IPS-18a (cell line): ENCODE data around the gene MSRB1.
A peak's percentile ranks its signal among the peaks of the same experiment; 100 is the strongest.
"Not testable (repeated sequence)": the region's sequence is repeated elsewhere in the genome, so short reads cannot be mapped to it uniquely, and the experiment has no call there.

Source experiments
- H3K27ac ChIP-seq: one replicate; pipeline ENCODE4 v1.5.1; 2013; ENCODE audit warnings: low read length
- H3K27me3 ChIP-seq: one replicate; pipeline ENCODE4 v1.6.1; 2013; ENCODE audit warnings: mild to moderate bottlenecking, low read length; ENCODE audit not compliant: control insufficient read depth, insufficient read depth
- H3K36me3 ChIP-seq: one replicate; pipeline ENCODE4 v1.6.1; 2013; ENCODE audit warnings: low read depth, low read length; ENCODE audit not compliant: control insufficient read depth
- H3K4me1 ChIP-seq: one replicate; pipeline ENCODE4 v1.6.1; 2013; ENCODE audit warnings: low read depth, low read length; ENCODE audit not compliant: control insufficient read depth
- H3K4me3 ChIP-seq: one replicate; pipeline ENCODE4 v1.5.1; 2013; ENCODE audit warnings: low read length
- H3K9ac ChIP-seq: one replicate; pipeline ENCODE4 v1.6.1; 2013; ENCODE audit warnings: mild to moderate bottlenecking, low read length, moderate library complexity
- H3K9me3 ChIP-seq: one replicate; pipeline ENCODE4 v1.6.1; 2013; ENCODE audit warnings: low read depth, low read length; ENCODE audit not compliant: control insufficient read depth

MSRB1 gene

GRCh38 chr16:1941162-1942046 lies 1.6 kb downstream of the MSRB1 start:
- Histone ChIP-seq H3K27me3 (no peaks in the 10 kb centered on the region), H3K27ac (no peak overlapping the region), H3K4me3 (no peak overlapping the region), H3K36me3 (peaks cover 12% of the 10 kb centered on the region), H3K9ac (no peak overlapping the region), H3K9me3 (no peaks in the 10 kb centered on the region), H3K4me1 (no peaks in the 10 kb centered on the region)

DNA sequence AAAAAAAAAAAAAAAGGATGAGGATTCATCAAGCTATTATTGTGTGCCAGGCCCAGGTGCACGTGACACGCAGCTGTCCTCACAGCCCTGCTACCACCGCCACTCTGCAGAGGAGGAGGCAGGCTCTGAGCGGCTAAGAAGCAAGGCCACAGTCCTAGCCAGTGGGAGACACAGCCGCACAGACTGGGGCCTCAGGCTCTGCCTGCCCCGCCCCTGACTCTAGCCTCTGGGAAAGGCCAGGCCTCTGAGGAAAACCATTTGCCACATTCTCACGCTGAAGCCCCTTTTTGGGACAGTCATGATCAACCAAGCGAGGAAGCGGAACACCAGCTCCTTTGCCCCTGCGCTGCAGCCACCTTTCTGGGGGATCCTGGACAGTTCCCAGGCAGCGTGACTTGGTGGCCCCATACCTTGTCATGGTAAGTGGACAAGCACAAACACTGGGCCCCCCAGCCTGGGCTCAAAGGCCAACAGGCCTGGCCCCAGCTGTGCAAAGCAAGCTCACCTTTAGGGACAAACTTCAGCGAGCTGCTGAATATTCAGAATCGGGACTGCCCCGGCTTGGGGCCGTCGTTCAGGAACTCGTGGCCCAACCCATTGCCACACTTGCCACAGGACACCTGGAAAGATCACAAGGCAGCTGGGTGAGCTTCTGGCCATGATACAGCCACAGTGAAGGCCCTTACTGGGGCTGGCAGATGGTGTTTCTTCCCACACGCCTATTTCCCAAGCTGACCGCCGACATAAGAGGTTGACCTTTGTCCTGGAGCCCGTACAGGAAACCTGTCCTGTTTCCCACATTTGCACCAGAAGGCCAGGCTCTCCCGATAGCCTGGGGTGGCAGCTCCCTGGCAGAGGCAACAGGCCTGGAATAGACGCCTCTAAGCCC lies 2.5 kb downstream of the MSRB1 start:
- Histone ChIP-seq H3K4me3 (no peak overlapping the region), H3K27me3 (no peaks in the 10 kb centered on the region), H3K36me3 (peaks cover 12% of the 10 kb centered on the region), H3K9ac (no peak overlapping the region), H3K4me1 (no peaks in the 10 kb centered on the region), H3K27ac (no peak overlapping the region), H3K9me3 (no peaks in the 10 kb centered on the region)

- H3K27me3 ChIP-seq, H3K4me1 ChIP-seq, H3K27ac ChIP-seq, H3K4me3 ChIP-seq, H3K9ac ChIP-seq, H3K9me3 ChIP-seq: not testable (repeated sequence)
- peaks cover 12% of the 10 kb centered on the region for H3K36me3 ChIP-seq
Measured at GRCh38 chr16:1939833-1940232, 3.2 kb downstream of the MSRB1 start.

GRCh38 chr16:1938910-1939309 lies 4.1 kb downstream of the MSRB1 start:
- no peak overlapping the region for H3K9ac ChIP-seq

GRCh38 chr16:1938316-1938715 lies 4.7 kb downstream of the MSRB1 start:
- no peak overlapping the region for H3K27ac ChIP-seq
- H3K9ac ChIP-seq = no peak overlapping the region
- no peaks in the 10 kb centered on the region for H3K27me3 ChIP-seq
- H3K4me3 ChIP-seq = no peak overlapping the region
- no peaks in the 10 kb centered on the region for H3K9me3 ChIP-seq
- H3K4me1 ChIP-seq = no peaks in the 10 kb centered on the region
- H3K36me3 ChIP-seq = peaks cover 12% of the 10 kb centered on the region

More at GRCh38 chr16:1938910-1939309, 4.1 kb downstream of the MSRB1 start:
- Histone ChIP-seq H3K27ac (no peak overlapping the region), H3K9me3 (no peaks in the 10 kb centered on the region), H3K36me3 (peaks cover 12% of the 10 kb centered on the region), H3K4me1 (no peaks in the 10 kb centered on the region), H3K27me3 (no peaks in the 10 kb centered on the region), H3K4me3 (no peak overlapping the region)

- Histone ChIP-seq H3K27ac (no peak overlapping the region), H3K27me3 (no peaks in the 10 kb centered on the region), H3K9ac (no peak overlapping the region), H3K36me3 (peaks cover 12% of the 10 kb centered on the region), H3K9me3 (no peaks in the 10 kb centered on the region), H3K4me1 (no peaks in the 10 kb centered on the region), H3K4me3 (no peak overlapping the region)
Measured at GRCh38 chr16:1936945-1937479, 6.0 kb downstream of the MSRB1 start.

GRCh38 chr16:1933097-1933661 lies 9.8 kb downstream of the MSRB1 start:
- H3K9ac ChIP-seq = no peak overlapping the region

GRCh38 chr16:1932050-1933028 lies 10.7 kb downstream of the MSRB1 start:
- no peak overlapping the region for H3K27ac ChIP-seq
- H3K36me3 ChIP-seq = no peaks in the 10 kb centered on the region
- no peak overlapping the region for H3K9ac ChIP-seq
- no peaks in the 10 kb centered on the region for H3K9me3 ChIP-seq
- no peak overlapping the region for H3K4me3 ChIP-seq
- no peaks in the 10 kb centered on the region for H3K4me1 ChIP-seq
- peaks cover 13% of the 10 kb centered on the region for H3K27me3 ChIP-seq

More at GRCh38 chr16:1933097-1933661, 9.8 kb downstream of the MSRB1 start:
- Histone ChIP-seq H3K4me3 (no peak overlapping the region), H3K27me3 (peaks cover 13% of the 10 kb centered on the region), H3K36me3 (no peaks in the 10 kb centered on the region), H3K9me3 (no peaks in the 10 kb centered on the region), H3K4me1 (no peaks in the 10 kb centered on the region), H3K27ac (no peak overlapping the region)

DNA sequence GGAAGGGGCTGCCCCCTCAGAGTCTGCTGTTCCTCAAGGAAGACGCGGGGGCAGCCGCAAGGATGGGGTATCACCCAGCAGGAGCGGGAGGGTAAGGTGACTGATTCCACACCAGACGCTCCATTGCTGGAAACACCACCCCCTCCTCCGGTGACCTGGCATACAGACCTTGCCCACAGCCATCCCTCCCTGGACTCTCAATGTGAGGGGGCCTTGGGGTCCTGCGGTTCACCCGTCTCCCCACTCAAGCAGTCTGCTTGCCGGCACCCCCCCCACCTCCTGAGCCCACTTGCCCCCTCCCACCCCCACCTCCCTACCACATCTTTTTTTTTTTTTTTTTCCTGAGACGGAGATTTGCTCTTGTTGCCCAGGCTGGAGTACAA lies 12.7 kb downstream of the MSRB1 start:
- Histone ChIP-seq H3K27me3 (peaks cover 13% of the 10 kb centered on the region), H3K36me3 (no peaks in the 10 kb centered on the region), H3K27ac (no peak overlapping the region), H3K9ac (no peak overlapping the region), H3K4me1 (no peaks in the 10 kb centered on the region), H3K9me3 (no peaks in the 10 kb centered on the region), H3K4me3 (no peak overlapping the region)

DNA sequence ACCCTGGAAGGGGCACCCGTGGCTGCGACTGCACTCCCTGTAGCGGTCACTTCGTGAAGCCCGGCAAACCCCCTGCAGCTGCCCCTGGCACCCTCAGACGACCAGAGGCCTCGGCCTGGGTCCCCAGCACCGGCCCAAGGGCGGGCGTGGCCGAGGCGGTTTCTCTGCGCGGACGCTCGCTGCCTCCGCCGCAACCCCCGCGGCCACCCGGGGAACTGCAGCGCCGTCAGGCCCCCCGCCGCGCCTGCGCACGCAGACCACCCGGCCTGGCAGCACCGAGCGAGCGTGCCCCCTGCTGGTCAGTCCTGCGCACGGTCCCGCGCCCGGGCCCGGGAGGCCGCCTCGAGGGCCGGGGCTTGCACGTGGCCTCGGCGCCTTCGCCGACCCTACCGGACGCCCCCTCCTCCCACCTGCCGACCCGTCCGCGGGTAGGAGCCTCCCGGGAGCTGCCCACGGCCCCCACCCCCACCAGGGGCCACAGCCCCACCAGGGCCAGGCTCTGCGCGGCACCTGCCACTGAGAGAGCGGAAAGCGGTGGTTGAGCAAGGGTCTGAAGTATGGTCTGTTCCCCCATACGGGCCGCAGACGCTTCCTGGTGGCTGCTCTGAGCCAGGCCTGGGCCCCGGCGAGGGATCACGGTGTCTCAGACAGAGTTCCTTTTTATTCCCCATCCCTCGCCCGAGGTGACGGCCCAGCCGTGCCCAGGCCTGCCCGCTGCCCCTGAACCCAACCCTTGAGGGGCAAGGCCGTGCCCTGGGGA lies 13.2 kb downstream of the MSRB1 start:
- Histone ChIP-seq H3K4me1 (no peaks in the 10 kb centered on the region), H3K9me3 (no peaks in the 10 kb centered on the region), H3K27ac (no peak overlapping the region), H3K4me3 (peak overlapping the region; percentile 46), H3K36me3 (no peaks in the 10 kb centered on the region), H3K9ac (no peak overlapping the region), H3K27me3 (peaks cover 13% of the 10 kb centered on the region)
